ENCODE data around the gene CRYBB2. TPM values are rescaled to one million over a fixed set of nuclear protein-coding genes. Genes with fewer than 3 reads are reported as not detected.
A peak's percentile ranks its signal among the peaks of the same experiment; 100 is the strongest.
"Not testable (repeated sequence)": the region's sequence is repeated elsewhere in the genome, so short reads cannot be mapped to it uniquely, and the experiment has no call there.

CRYBB2 gene
- total RNA-seq, 4 donors from 2014 or later = 1.6 to 9.9 (median 2.7) TPM; not detected in 1

DNA sequence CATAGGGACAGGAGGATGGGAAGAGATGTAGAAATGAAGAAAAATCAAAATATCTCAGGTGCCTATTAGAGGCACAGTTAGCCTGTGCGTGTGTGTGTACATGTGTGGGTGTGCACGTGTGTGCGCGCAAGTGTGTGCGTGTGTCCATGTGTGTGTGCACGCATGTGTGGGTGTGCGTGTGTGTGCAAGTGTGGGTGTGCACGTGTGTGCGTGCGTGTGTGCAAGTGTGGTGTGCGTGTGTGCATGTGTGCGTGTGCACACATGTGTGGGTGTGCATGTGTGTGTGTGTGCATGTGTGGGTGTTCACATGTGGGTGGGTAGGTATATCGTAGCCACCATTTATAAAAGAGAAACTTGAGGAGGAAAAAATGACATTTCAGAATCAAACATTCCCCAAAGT lies 9.4 kb downstream of the CRYBB2 start:
- H3K27ac ChIP-seq = no peak overlapping the region
- TF ChIP-seq POLR2A (IDR thresholded peaks at IDR 0.05) = no peak
- TF ChIP-seq, protein P1, sequence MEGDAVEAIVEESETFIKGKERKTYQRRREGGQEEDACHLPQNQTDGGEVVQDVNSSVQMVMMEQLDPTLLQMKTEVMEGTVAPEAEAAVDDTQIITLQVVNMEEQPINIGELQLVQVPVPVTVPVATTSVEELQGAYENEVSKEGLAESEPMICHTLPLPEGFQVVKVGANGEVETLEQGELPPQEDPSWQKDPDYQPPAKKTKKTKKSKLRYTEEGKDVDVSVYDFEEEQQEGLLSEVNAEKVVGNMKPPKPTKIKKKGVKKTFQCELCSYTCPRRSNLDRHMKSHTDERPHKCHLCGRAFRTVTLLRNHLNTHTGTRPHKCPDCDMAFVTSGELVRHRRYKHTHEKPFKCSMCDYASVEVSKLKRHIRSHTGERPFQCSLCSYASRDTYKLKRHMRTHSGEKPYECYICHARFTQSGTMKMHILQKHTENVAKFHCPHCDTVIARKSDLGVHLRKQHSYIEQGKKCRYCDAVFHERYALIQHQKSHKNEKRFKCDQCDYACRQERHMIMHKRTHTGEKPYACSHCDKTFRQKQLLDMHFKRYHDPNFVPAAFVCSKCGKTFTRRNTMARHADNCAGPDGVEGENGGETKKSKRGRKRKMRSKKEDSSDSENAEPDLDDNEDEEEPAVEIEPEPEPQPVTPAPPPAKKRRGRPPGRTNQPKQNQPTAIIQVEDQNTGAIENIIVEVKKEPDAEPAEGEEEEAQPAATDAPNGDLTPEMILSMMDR (IDR thresholded peaks at IDR 0.05) = no peak
- H3K9me3 ChIP-seq = no peaks in the 10 kb centered on the region

DNA sequence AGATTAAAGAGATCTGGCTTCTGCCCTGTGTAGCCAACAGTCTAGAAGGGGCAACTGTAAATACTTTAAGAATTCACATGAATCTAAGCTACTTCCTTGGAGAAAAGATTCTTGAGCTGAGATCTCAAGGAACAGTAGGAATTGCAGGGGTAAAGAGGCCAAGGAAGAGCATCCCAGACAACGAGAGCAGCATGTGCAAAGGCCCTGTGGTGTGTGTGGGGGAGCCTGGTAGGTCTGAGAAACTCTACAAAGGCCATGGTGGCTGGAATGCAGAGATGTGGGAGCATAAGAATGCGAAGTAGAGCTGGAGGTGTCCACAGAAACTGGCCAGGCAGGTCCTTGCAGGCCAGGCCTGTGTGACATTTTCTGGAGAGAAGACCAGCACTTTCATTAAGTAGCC lies 11.3 kb downstream of the CRYBB2 start:
- not testable (repeated sequence) for DNase-seq, H3K36me3 ChIP-seq, H3K27ac ChIP-seq, H3K4me3 ChIP-seq, H3K9me3 ChIP-seq, H3K4me1 ChIP-seq, H3K27me3 ChIP-seq

More for the DNA sequence above, 9.4 kb downstream of the CRYBB2 start:
- Histone ChIP-seq H3K4me1 (no peaks in the 10 kb centered on the region), H3K4me3 (no peak overlapping the region), H3K27me3 (no peaks in the 10 kb centered on the region), H3K36me3 (no peaks in the 10 kb centered on the region)
- DNase-seq = no peak

DNA sequence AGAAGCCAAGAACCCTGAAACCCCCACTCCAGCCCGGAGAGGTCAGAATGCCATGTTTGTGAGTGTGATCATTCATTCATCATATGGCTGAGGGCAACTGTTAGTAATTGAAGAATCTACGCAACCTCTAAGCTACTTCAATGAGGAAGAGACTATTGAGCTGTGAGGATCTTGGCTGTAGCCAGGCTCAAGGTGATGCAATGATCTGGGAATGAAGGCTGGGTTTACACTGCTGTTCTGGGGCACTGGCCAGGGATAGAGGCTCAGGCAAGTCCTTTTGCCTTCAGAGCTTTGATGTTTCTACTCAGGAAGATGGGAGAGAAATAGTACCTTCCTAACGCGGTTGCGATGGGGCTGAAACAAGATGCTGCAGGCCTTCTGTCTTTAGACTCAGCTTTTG lies 12.9 kb downstream of the CRYBB2 start:
- TF ChIP-seq POLR2A (IDR thresholded peaks at IDR 0.05) = no peak
- TF ChIP-seq, protein P1 (IDR thresholded peaks at IDR 0.05) = no peak
- Histone ChIP-seq H3K9me3 (no peaks in the 10 kb centered on the region), H3K27me3 (no peaks in the 10 kb centered on the region), H3K27ac (no peak overlapping the region), H3K36me3 (no peaks in the 10 kb centered on the region), H3K4me3 (no peak overlapping the region), H3K4me1 (no peaks in the 10 kb centered on the region)
- no peak for DNase-seq

DNA sequence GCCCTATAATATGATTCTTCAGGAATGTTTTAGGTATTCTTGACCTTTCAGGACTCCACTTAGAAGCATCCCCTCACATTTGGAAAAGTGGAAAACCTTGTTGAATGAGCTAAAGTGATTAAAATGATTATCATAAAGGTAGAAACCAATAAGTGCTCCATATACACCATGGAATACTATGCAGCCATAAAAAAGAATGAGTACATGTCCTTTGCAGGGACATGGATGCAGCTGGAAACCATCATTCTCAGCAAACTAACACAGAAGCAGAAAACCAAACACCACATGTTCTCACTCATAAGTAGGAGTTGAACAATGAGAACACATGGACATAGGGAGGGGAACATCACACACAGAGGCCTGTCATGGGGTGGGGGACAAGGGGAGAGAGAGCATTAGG lies 14.3 kb downstream of the CRYBB2 start:
- not testable (repeated sequence) for H3K9me3 ChIP-seq, H3K36me3 ChIP-seq, H3K27me3 ChIP-seq, H3K27ac ChIP-seq, DNase-seq, H3K4me1 ChIP-seq, H3K4me3 ChIP-seq

DNA sequence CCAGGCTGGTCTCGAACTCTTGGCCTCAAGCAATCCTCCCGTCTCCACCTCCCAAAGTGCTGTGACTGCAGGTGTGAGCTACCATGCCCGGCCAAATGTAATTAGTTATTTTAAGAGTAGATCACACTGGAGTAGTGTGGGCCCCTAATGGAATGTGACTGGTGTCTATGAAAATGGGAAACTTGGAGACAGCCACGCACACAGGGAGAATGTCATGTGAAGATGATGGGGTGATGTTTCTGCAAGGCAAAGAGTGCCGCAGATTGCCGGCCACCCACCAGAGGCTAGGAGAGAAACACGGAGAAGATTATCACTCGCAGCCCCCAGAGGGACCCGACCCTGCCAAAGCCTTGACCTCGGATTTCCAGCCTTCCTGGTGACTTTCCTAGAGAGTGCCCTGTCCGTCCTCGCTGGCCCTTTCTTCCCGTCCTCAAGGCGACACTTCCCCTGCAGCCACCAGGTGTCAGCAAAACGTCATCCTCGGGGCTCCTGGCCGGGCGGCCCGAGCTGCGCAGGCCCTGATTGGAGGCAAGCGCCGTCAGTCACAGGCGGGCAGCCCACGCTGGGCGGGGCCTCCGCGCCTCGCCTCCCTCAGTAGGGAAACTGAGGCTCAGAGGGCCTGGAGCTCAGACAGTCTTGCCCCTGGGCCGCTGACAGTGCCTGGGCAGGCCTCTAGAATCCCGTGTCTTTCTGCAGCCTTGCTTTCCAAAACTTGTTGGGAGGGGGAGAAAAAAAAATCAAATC lies 16.3 kb downstream of the CRYBB2 start:
- Histone ChIP-seq H3K36me3 (no peaks in the 10 kb centered on the region), H3K9me3 (no peaks in the 10 kb centered on the region), H3K4me3 (no peak overlapping the region), H3K27me3 (no peaks in the 10 kb centered on the region), H3K27ac (no peak overlapping the region), H3K4me1 (no peaks in the 10 kb centered on the region)
- TF ChIP-seq, protein P1 (IDR thresholded peaks at IDR 0.05) = peak in 4 of 6 experiments; percentile 32 to 74 (median 67)
- TF ChIP-seq POLR2A (IDR thresholded peaks at IDR 0.05) = no peak
- DNase-seq = peak in 2 of 3 donors; percentile 80 to 83

DNA sequence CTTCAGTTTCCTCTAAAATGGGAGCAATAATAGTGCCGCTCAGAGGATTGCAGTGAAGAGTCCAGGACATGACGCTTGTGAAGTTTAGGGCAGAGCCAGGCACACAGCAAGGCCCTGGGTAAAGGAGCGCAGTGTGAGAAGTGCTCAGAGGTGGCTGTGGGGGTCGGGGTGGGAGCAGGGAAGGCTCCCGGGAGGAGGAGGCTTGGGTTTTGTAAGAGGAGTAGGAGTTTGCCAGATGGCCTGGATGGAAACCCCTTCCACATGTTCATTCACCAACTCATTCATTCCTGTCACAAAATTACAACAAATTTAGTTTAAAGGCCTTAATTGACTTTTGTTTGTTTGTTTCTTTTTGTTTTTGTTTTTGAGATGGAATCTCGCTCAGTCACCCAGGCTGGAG lies 17.0 kb downstream of the CRYBB2 start:
- Histone ChIP-seq H3K4me3 (no peak overlapping the region), H3K27me3 (no peaks in the 10 kb centered on the region), H3K9me3 (no peaks in the 10 kb centered on the region), H3K4me1 (no peaks in the 10 kb centered on the region), H3K36me3 (no peaks in the 10 kb centered on the region), H3K27ac (no peak overlapping the region)
- TF ChIP-seq, protein P1 (IDR thresholded peaks at IDR 0.05) = no peak
- TF ChIP-seq POLR2A (IDR thresholded peaks at IDR 0.05) = no peak
- DNase-seq = no peak

DNA sequence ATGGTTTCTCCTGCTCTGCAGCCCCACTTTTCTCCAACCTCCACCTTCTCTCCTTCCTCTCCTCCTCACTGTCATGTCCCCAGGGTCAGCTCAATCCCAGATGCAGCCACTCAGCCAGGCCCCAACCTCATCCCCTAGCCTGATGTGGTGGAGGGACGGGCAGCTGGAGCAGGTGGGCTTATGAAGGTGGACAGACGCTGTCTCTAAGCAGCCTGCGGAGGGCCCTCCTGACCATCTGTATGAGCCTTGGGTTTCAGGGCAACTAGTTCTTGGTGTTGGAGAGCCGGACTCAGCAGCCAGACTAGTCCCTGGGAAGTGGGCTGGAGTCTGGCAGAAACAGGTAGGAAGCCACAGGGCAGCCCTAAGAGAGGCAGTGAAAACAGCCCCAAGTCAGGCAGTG lies 18.1 kb downstream of the CRYBB2 start:
- H3K36me3 ChIP-seq = no peaks in the 10 kb centered on the region
- TF ChIP-seq POLR2A (IDR thresholded peaks at IDR 0.05) = no peak
- TF ChIP-seq, protein P1 (IDR thresholded peaks at IDR 0.05) = no peak
- no peak for DNase-seq
- no peaks in the 10 kb centered on the region for H3K4me1 ChIP-seq
- H3K9me3 ChIP-seq = no peaks in the 10 kb centered on the region
- no peaks in the 10 kb centered on the region for H3K27me3 ChIP-seq
- no peak overlapping the region for H3K4me3 ChIP-seq
- no peak overlapping the region for H3K27ac ChIP-seq

DNA sequence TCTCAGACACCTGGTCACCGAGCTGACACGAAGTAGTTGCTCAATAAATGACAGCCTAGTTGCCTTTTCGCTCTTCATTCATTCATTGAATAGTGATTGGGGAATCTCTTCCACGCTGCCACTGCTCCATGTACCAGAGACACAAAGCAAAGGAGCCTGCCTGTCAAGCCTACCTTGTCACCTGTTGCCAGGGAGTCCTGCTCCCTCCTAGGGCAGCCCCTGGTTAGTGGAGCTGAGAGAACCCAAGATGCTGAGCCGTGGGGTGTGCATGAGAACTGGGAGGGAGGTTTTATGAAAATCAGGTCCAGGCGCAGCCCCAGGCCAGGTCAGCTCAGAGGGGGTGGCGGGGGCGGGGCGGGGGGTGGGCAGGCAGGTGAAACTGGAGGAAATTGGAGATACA lies 18.6 kb downstream of the CRYBB2 start:
- not testable (repeated sequence) for H3K27ac ChIP-seq, H3K27me3 ChIP-seq, H3K4me1 ChIP-seq, DNase-seq, H3K36me3 ChIP-seq, H3K9me3 ChIP-seq, H3K4me3 ChIP-seq

DNA sequence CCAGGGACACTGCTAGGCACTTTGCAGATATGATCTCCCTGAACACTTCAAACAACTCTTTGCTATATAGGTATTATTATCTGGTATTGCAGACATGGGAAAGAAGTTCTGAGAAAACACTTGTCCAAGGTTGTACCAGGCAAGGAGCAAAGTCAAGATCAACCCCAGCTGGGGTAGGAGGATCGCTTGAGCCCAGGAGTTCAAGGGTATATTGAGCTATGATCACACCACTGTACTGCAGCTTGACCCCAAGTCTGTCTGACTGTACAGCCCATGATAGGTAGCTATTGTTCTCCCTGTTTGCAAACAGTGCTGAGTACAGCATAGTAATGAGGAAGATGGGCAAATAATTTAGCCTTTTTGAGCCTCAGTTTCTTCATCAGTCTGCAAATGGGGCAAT lies 35.7 kb downstream of the CRYBB2 start:
- DNase-seq, H3K9me3 ChIP-seq, H3K36me3 ChIP-seq, H3K4me3 ChIP-seq, H3K27me3 ChIP-seq, H3K27ac ChIP-seq, H3K4me1 ChIP-seq: not testable (repeated sequence)

DNA sequence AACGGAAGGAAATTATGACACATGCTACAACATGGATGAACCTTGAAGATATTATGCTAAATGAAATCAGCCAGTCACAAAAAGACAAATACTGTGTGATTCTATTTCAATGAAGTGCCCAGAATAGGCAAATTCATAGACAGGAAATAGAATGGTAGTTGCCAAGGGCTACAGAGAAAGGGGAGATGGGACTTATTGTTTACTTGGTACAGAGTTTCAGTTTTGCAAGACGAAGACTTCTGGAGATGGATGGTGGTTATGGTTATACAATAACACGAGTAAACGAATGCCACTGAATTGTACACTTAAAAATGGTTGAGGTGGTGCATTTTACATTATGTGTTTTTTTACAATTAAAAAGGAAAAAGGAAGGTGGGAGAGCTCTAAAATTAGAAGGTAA lies 48.1 kb downstream of the CRYBB2 start:
- not testable (repeated sequence) for DNase-seq, H3K4me1 ChIP-seq, H3K27me3 ChIP-seq, H3K9me3 ChIP-seq, H3K4me3 ChIP-seq, H3K27ac ChIP-seq, H3K36me3 ChIP-seq

All from Peyer's patch (tissue), 4 donors.